ENCODE data around the gene SCAF11. TPM values are rescaled to one million over a fixed set of nuclear protein-coding genes. Genes with fewer than 3 reads are reported as not detected.

The SCAF11 gene
- total RNA-seq, 4 donors from 2014 or later = 109 to 144 (median 135) TPM

DNA sequence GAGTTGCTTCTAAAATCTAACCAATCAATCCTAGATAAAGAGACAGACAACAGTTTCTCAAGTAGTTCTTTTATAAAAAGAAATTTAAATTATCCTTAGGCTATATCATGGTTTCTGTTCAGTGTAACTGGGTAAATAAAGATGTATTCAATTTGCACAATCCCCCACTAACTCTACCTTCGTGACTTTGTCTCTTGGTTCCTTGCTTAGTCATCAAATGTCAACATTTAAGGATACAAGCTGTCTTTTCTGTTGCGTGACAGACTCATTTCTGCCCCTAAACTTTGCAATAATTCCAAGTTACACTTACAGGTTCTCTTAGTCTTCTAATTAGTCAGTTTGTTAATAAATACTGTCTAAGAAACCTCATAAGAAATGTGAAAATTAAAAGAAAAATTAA, 50.6 kb downstream of the SCAF11 start:
- TF ChIP-seq POLR2A (IDR thresholded peaks at IDR 0.05) = no peak
- TF ChIP-seq, protein P1, sequence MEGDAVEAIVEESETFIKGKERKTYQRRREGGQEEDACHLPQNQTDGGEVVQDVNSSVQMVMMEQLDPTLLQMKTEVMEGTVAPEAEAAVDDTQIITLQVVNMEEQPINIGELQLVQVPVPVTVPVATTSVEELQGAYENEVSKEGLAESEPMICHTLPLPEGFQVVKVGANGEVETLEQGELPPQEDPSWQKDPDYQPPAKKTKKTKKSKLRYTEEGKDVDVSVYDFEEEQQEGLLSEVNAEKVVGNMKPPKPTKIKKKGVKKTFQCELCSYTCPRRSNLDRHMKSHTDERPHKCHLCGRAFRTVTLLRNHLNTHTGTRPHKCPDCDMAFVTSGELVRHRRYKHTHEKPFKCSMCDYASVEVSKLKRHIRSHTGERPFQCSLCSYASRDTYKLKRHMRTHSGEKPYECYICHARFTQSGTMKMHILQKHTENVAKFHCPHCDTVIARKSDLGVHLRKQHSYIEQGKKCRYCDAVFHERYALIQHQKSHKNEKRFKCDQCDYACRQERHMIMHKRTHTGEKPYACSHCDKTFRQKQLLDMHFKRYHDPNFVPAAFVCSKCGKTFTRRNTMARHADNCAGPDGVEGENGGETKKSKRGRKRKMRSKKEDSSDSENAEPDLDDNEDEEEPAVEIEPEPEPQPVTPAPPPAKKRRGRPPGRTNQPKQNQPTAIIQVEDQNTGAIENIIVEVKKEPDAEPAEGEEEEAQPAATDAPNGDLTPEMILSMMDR (IDR thresholded peaks at IDR 0.05) = no peak
- WGBS, 2 donors = 96 to 97% methylated on average over 2 of the region's 2 CpGs
- DNase-seq (ENCODE audit: low spot score in 2 of 2) = no peak
- H3K4me3 ChIP-seq (ENCODE audit: low read depth, poor library complexity, severe bottlenecking) = no peak overlapping the region
- intact Hi-C loops (cut with DNase I; ENCODE audit: low total_unique reads) = no loop called here

DNA sequence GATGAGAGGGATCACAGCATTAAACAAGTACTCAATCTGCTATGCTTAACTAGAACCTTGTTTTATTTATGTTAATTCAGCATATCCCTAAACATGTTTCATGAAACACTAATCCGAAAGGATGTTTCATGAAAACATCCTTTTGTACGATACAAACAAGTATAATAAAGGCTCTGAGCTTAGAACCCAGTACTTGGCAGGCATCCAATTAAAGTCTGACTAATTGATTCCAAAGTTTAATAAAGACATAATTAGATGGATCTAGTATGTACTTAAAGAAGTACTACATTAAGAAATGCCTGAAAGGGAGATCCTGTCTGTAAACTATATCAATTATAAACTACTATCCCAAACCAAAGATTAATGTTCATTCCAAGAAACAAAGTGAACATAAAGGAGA, 51.8 kb downstream of the SCAF11 start:
- intact Hi-C loops (cut with DNase I; ENCODE audit: low total_unique reads) = no loop called here
- 68% methylated on average over 2 of the region's 2 CpGs for WGBS, 2 donors
- no peak for TF ChIP-seq POLR2A (IDR thresholded peaks at IDR 0.05)
- TF ChIP-seq, protein P1 (IDR thresholded peaks at IDR 0.05) = no peak
- DNase-seq (ENCODE audit: low spot score in 2 of 2) = no peak
- no peak overlapping the region for H3K4me3 ChIP-seq (ENCODE audit: low read depth, poor library complexity, severe bottlenecking)

GRCh38 chr12:45934956-45935355, 55.4 kb downstream of the SCAF11 start:
- TF ChIP-seq POLR2A (IDR thresholded peaks at IDR 0.05) = no peak
- TF ChIP-seq, protein P1 (IDR thresholded peaks at IDR 0.05) = no peak
- WGBS, 2 donors = 27 to 29% methylated on average over 1 of the region's 1 CpG
- intact Hi-C loops (cut with DNase I; ENCODE audit: low total_unique reads) = no loop called here

GRCh38 chr12:45933504-45933903, 56.9 kb downstream of the SCAF11 start:
- WGBS, 2 donors = 25 to 26% methylated on average over 2 of the region's 2 CpGs
- TF ChIP-seq, protein P1 (IDR thresholded peaks at IDR 0.05) = no peak
- TF ChIP-seq POLR2A (IDR thresholded peaks at IDR 0.05) = no peak
- intact Hi-C loops (cut with DNase I; ENCODE audit: low total_unique reads) = no loop called here
- DNase-seq (ENCODE audit: low spot score in 2 of 2) = no peak
- H3K4me3 ChIP-seq (ENCODE audit: low read depth, poor library complexity, severe bottlenecking) = no peak overlapping the region

More at GRCh38 chr12:45934956-45935355, 55.4 kb downstream of the SCAF11 start:
- no peak overlapping the region for H3K4me3 ChIP-seq (ENCODE audit: low read depth, poor library complexity, severe bottlenecking)
- no peak for DNase-seq (ENCODE audit: low spot score in 2 of 2)

DNA sequence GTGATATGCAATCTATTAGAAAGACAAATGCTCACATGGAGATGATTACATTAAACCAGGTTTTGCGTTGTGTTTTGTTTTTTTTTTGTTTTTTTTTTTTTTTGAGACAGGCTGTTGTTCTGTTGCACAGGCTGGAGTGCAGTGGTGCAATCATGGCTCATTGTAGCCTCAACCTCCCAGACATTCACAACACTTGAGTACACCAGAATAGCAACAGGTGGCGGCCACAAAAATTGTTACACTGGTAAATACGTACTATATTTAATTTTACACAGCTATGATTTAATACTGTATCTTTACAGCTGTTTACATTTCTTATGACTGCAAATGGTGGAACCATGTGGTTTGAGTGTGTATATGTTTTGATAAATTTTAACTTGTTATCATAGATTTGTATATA, 60.0 kb downstream of the SCAF11 start:
- intact Hi-C loops (cut with DNase I; ENCODE audit: low total_unique reads) = no loop called here
- WGBS, 2 donors = 92 to 94% methylated on average over 3 of the region's 3 CpGs
- DNase-seq (ENCODE audit: low spot score in 2 of 2) = no peak
- no peak overlapping the region for H3K4me3 ChIP-seq (ENCODE audit: low read depth, poor library complexity, severe bottlenecking)
- TF ChIP-seq POLR2A (IDR thresholded peaks at IDR 0.05) = no peak
- TF ChIP-seq, protein P1 (IDR thresholded peaks at IDR 0.05) = no peak

- TF ChIP-seq, protein P1 (IDR thresholded peaks at IDR 0.05) = no peak
- TF ChIP-seq POLR2A (IDR thresholded peaks at IDR 0.05) = no peak
- H3K4me3 ChIP-seq (ENCODE audit: low read depth, poor library complexity, severe bottlenecking) = no peak overlapping the region
- intact Hi-C loops (cut with DNase I; ENCODE audit: low total_unique reads) = no loop called here
- DNase-seq (ENCODE audit: low spot score in 2 of 2) = no peak
- 86 to 91% methylated on average over 2 of the region's 2 CpGs for WGBS, 2 donors
These were observed 62.1 kb downstream of the SCAF11 start for GRCh38 chr12:45928309-45928708.
